SK-N-MC (cell line): ENCODE data around the gene NUDT4B.
"Not testable (repeated sequence)": the region's sequence is repeated elsewhere in the genome, so short reads cannot be mapped to it uniquely, and the experiment has no call there.

Source experiments
- EZH2 ChIP-seq: fragments of 200-600 bp; sonication (generic); IDR thresholded peaks from one replicate; pipeline ENCODE4 v1.6.1; 2017; ENCODE audit warnings: antibody characterized with exemption
- FOXP2 ChIP-seq: optimal IDR thresholded peaks from 2 replicates; pipeline ENCODE3; 2011; ENCODE audit warnings: mild to moderate bottlenecking, moderate library complexity; ENCODE audit not compliant: insufficient read depth; ENCODE audit errors: extremely low read length, control extremely low read depth
- POLR2AphosphoS5 ChIP-seq: IDR thresholded peaks from 2 replicates; pipeline ENCODE4 v1.6.1; 2012; ENCODE audit warnings: mild to moderate bottlenecking, low read depth, low read length, borderline replicate concordance

- not testable (repeated sequence) for TF ChIP-seq POLR2AphosphoS5, EZH2, FOXP2
These were observed 14.3 kb upstream of the NUDT4B start for GRCh38 chr1:148734311-148734662.
